Ovary (tissue), 9 donors: ENCODE results near the gene MORN1. TPM values are rescaled to one million over a fixed set of nuclear protein-coding genes. Genes with fewer than 3 reads are reported as not detected.

Experiments used
- DNase-seq, 5 donors: peaks; one replicate each; pipeline ENCODE4 v3.0.0-alpha.2; 2019 to 2020
- H3K27ac ChIP-seq, 2 donors: fragments of 200-600 bp; one replicate each; pipeline versions ENCODE4 v1.5.1 to v1.8.0; 2019 to 2022
- H3K27me3 ChIP-seq: fragments of 200-600 bp; one replicate; pipeline ENCODE4 v1.8.0; 2022
- H3K36me3 ChIP-seq: fragments of 200-600 bp; sonication (generic); one replicate; pipeline ENCODE4 v1.5.1; 2019
- H3K4me1 ChIP-seq: one replicate; pipeline ENCODE4 v1.8.1; 2013; ENCODE audit warnings: mild to moderate bottlenecking, moderate library complexity; ENCODE audit not compliant: insufficient read depth
- H3K4me3 ChIP-seq: fragments of 200-600 bp; sonication (generic); one replicate; pipeline ENCODE4 v1.5.1; 2017
- H3K9me3 ChIP-seq, 2 donors: fragments of 200-600 bp in 1 of 2; sonication (generic) in 1 of 2; one replicate each; pipeline versions ENCODE4 v1.5.1 to v1.8.1; 2013 to 2019; ENCODE audit warnings: mild to moderate bottlenecking in 1 of 2, moderate library complexity in 1 of 2
- EP300 ChIP-seq: sonication (generic); formaldehyde crosslinking; IDR thresholded peaks from one replicate; pipeline ENCODE4 v1.6.1; 2017; ENCODE audit warnings: antibody characterized with exemption
- POLR2A ChIP-seq: fragments of 450-650 bp; IDR thresholded peaks from one replicate; pipeline ENCODE4 v1.6.1; 2017; ENCODE audit warnings: antibody characterized with exemption, mild to moderate bottlenecking, moderate library complexity
- WGBS, 3 donors: extraction: QIAGEN DNeasy Blood & Tissue Kit in 1 of 3; methylation state at CpG; one replicate each; pipeline versions ENCODE4 v1.1.5 to v1.1.7; 2013 to 2017; 5-methylcytosine and 5-hydroxymethylcytosine counted together
- intact Hi-C, 4 donors: fragments of 100-400 bp; cut with DNase I; formaldehyde crosslinking; loops; one replicate each; pipeline versions ENCODE4 v1.11.0 to v1.15.1; 2022 to 2023
- polyA plus RNA-seq, 2 donors: library from polyadenylated mRNA; stranded (reverse); fragments of 200-250 nt in 1 of 2; fragments of 350-450 nt in 1 of 2; fragmentation: Illumina TruSeq in 1 of 2; extraction: RNeasy Lipid Tissue Mini Kit (QIAGEN cat#74804) in 1 of 2; gene quantifications; one replicate each; pipeline ENCODE4 v1.2.3, GENCODE V29; 2013 to 2014
- total RNA-seq, 7 donors: library from RNA; depleted of rRNA in 2 of 7; stranded (reverse); fragments of >200 nt in 2 of 7; fragmentation: NEBNext Ultra II Directional in 3 of 7; extraction: Animal tissue kit (Norgen Biotek cat#: 25700) in 3 of 7; gene quantifications; one replicate each; pipeline versions ENCODE4 v1.1.0 to v1.2.4, GENCODE V29; 2016 to 2023
- TF ChIP-seq, protein P1 (sequence below), 3 donors: fragments of 450-650 bp in 2 of 3; fragments of 200-600 bp in 1 of 3; IDR thresholded peaks; one replicate each; pipeline versions ENCODE4 v1.5.1 to v1.8.0; 2016 to 2022; ENCODE audit warnings: antibody characterized with exemption in 3 of 3, mild to moderate bottlenecking in 1 of 3
- donor health status: DM: no; HTN: no; CAD: no; lungs with moderate emphysema.
- donor health status: DM: no; HTN: no; CAD: no.
- donor health status: Bipolar disorder and iron deficiency.
- donor health status: DM: yes; HTN: yes; CAD: no.
- donor health status: DM: no; HTN: no; CAD: no.
- donor health status: DM: yes; HTN: yes; CAD: no.

MORN1 gene
- total and polyA plus RNA-seq, 9 donors, result 1.7 to 24.2 (median 17.7) TPM

DNA sequence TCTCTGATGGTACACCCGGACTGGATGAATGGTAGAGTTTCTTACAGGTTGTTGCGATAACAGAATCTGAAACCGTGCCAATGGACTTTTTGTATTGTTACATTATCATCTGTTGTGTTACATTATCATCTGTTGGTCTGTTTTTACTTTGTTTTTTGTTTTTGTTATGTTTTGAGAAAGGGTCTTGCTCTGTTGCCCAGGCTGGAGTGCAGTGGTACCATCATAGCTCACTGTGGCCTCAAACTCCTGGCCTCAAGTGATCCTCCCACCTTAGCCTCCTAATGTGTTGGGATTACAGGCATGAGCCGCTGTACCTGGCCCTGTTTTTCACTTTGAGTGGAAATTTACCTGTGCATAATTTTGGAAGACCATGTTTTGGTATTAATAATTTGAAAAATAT is 31.2 kb upstream of the MORN1 start:
- H3K27me3 ChIP-seq, result no peaks in the 10 kb centered on the region
- no peak overlapping the region for H3K4me3 ChIP-seq
- no peak for DNase-seq
- peaks cover 0 to 5% of the 10 kb centered on the region in 2 donors for H3K9me3 ChIP-seq
- TF ChIP-seq POLR2A, result no peak
- TF ChIP-seq, protein P1, sequence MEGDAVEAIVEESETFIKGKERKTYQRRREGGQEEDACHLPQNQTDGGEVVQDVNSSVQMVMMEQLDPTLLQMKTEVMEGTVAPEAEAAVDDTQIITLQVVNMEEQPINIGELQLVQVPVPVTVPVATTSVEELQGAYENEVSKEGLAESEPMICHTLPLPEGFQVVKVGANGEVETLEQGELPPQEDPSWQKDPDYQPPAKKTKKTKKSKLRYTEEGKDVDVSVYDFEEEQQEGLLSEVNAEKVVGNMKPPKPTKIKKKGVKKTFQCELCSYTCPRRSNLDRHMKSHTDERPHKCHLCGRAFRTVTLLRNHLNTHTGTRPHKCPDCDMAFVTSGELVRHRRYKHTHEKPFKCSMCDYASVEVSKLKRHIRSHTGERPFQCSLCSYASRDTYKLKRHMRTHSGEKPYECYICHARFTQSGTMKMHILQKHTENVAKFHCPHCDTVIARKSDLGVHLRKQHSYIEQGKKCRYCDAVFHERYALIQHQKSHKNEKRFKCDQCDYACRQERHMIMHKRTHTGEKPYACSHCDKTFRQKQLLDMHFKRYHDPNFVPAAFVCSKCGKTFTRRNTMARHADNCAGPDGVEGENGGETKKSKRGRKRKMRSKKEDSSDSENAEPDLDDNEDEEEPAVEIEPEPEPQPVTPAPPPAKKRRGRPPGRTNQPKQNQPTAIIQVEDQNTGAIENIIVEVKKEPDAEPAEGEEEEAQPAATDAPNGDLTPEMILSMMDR (IDR thresholded peaks at IDR 0.05), result no peak
- TF ChIP-seq EP300, result no peak
- H3K36me3 ChIP-seq, result no peaks in the 10 kb centered on the region
- intact Hi-C loops, result no loop called here
- no peak overlapping the region for H3K27ac ChIP-seq
- 76 to 88% (median 81%) methylated on average over 4 of the region's 4 CpGs for WGBS, 3 donors
- no peaks in the 10 kb centered on the region for H3K4me1 ChIP-seq

DNA sequence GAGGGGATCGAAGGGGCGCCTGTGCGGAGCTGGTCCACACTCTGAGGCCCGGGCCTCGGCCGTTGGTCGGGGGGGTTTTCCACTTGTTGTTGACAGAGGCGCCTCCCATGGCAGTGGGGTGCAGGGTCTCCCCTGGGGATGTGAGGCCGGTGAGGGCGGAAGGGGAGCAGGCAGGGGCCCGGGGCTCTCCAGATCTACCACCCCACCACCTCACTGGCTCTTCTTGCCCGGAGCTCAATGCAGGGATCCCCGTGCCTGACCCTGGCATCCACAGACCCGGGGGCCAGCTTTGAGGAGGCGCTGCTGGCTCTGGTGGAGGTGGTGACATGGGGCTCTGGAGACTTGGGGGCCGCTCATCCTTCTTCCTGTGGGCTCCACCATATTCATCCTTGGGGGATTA is 28.1 kb upstream of the MORN1 start:
- Histone ChIP-seq H3K4me3 (no peak overlapping the region), H3K9me3 (peaks cover 0 to 5% of the 10 kb centered on the region in 2 donors), H3K27me3 (no peaks in the 10 kb centered on the region), H3K36me3 (no peaks in the 10 kb centered on the region), H3K4me1 (no peaks in the 10 kb centered on the region), H3K27ac (no peak overlapping the region)
- TF ChIP-seq POLR2A (no peak), EP300 (no peak)
- TF ChIP-seq, protein P1 (IDR thresholded peaks at IDR 0.05), result no peak
- intact Hi-C loops, result loop anchor here (5.0 to 10.0 kb wide), 5 partner anchors 128 to 1008 kb away; partner anchors contain the start of gene MMEL1 (in 1 of the 4)
- DNase-seq, result no peak
- 61 to 73% (median 62%) methylated on average over 16 of the region's 16 CpGs for WGBS, 3 donors

DNA sequence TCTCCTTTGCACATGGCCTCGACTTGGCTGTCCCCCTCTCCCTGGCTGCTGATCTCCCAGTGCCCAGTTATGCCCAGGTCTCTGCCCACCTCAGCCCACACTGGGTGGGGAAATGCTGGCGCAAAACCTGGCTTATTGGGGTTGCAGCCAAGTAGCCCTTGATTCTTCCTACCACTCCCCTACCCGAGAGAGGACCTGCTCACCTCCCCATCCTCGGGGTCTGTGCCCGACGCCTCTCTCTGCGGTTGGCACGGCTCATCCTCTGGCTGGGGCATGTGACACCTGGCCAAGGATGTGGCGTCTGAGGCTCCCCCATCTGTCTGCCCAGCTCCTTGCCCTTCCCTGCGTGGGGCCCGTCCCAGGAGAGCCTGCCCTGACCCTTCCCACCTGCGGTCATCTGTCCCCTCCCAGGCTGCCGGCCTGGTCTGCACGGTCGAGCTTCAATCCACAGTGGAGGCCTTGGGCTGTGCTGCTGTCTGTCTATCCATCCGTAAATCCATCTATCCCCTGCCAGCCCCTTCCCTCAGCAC is 27.5 kb upstream of the MORN1 start:
- Histone ChIP-seq H3K27ac (no peak overlapping the region), H3K27me3 (no peaks in the 10 kb centered on the region), H3K4me1 (no peaks in the 10 kb centered on the region), H3K36me3 (no peaks in the 10 kb centered on the region), H3K9me3 (peaks cover 0 to 5% of the 10 kb centered on the region in 2 donors), H3K4me3 (no peak overlapping the region)
- 46 to 58% (median 52%) methylated on average over 16 of the region's 16 CpGs for WGBS, 3 donors
- DNase-seq, result no peak
- intact Hi-C loops, result loop anchor here (5.0 to 10.0 kb wide), 5 partner anchors 128 to 1008 kb away; partner anchors contain the start of gene MMEL1 (in 1 of the 4)
- TF ChIP-seq, protein P1 (IDR thresholded peaks at IDR 0.05), result no peak
- TF ChIP-seq EP300 (no peak), POLR2A (no peak)

DNA sequence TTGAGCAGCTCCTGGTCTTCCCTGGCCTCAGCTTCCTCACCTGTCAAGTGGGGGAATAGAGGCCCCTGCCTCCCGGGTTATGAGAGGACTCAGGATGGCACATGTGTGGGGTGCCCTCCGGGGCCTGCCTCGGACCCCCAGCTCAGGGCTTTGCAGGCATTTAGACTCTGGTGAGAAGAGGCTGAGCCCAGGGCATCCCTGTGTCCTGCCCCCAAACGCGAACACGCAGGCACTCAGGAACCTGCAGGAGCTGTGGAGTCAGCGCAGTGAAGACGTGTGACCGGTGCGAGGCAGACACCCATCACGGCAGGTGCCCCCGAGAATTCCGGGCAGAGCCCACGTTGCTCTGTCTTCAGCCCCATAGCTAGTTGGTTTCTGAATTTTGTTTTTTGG is 26.5 kb upstream of the MORN1 start:
- Histone ChIP-seq H3K9me3 (no peaks in the 10 kb centered on the region), H3K27me3 (no peaks in the 10 kb centered on the region), H3K4me1 (no peaks in the 10 kb centered on the region), H3K27ac (no peak overlapping the region), H3K4me3 (no peak overlapping the region), H3K36me3 (no peaks in the 10 kb centered on the region)
- intact Hi-C loops, result loop anchor here (5.0 to 10.0 kb wide), 5 partner anchors 129 to 1009 kb away; partner anchors contain the start of gene MMEL1 (in 1 of the 4)
- TF ChIP-seq EP300 (no peak), POLR2A (no peak)
- TF ChIP-seq, protein P1 (IDR thresholded peaks at IDR 0.05), result no peak
- no peak for DNase-seq
- 43 to 63% (median 46%) methylated on average over 14 of the region's 14 CpGs for WGBS, 3 donors
